ENCODE data around the gene DGKI.
"Not testable (repeated sequence)": the region's sequence is repeated elsewhere in the genome, so short reads cannot be mapped to it uniquely, and the experiment has no call there.

Gene DGKI

GRCh38 chr7:137839903-137840779 is 6.6 kb downstream of the DGKI start:
- H3K27ac ChIP-seq, result no peak overlapping the region
- DNase-seq (ENCODE audit: low read depth, low spot score), result no peak

GRCh38 chr7:137838706-137839315 is 8.0 kb downstream of the DGKI start:
- DNase-seq (ENCODE audit: low read depth, low spot score), result no peak
- no peak overlapping the region for H3K27ac ChIP-seq

- no peak overlapping the region for H3K27ac ChIP-seq
- no peak for DNase-seq (ENCODE audit: low read depth, low spot score)
Measured at GRCh38 chr7:137836541-137836940, 10.2 kb downstream of the DGKI start.

DNA sequence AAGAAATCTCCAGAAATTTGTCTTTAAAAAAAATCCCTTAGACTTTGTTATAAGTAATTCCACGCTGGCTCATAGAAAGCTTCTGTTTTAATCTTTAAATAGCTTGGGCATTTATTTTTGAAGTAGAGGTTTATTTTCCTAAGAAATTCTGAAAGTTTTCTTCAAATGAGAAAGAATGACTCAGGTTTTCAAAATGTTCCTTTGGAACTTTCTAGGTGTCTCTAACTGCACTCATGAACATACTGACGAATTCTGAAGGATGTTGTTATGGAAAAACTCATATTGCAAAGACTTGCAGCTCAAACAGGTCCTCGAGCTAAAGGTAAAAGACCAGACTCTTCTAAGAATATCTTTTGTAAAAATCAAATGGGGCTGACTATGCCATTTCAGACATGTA is 10.7 kb downstream of the DGKI start:
- DNase-seq (ENCODE audit: low read depth, low spot score), result no peak
- H3K27ac ChIP-seq, result no peak overlapping the region

GRCh38 chr7:137835486-137836112 is 11.2 kb downstream of the DGKI start:
- no peak for DNase-seq (ENCODE audit: low read depth, low spot score)
- no peak overlapping the region for H3K27ac ChIP-seq

DNA sequence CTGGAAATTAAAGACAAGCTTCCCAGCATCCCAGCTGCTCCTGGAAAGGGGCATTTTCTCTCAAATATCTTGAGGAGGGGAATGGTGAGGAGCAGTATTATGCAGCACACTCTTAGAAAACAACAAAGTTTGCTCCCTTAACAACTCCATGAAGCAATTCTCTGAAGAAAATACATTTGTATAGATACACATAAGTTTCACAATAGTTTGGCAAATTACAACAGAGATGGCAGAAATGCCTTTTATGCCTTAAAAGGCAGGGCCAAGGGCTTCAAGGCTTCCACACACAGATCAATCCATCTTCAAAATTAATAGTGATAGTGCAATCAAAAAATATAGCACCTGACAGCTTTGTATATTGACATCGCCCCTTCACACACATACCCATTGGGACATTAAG is 12.2 kb downstream of the DGKI start:
- DNase-seq (ENCODE audit: low read depth, low spot score), result no peak
- no peak overlapping the region for H3K27ac ChIP-seq

DNA sequence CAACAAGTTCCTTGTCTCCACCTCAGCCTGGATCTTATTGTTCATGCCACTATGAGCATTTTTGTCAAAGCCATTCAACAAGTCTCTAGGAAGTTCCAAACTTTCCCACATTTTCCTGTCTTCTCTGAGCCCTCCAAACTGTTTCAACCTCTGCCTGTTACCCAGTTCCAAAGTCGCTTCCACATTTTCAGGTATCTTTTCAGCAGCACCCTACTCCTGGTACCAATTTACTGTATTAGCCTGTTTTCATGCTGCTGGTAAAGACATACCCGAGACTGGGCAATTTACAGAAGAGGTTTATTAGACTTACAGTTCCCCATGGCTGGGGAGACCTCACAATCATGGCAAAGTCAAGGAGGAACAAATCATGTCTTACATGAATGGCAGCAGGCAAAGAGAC is 13.8 kb downstream of the DGKI start:
- H3K27ac ChIP-seq; DNase-seq (ENCODE audit: low read depth, low spot score): not testable (repeated sequence)

GRCh38 chr7:137832382-137832781 is 14.4 kb downstream of the DGKI start:
- DNase-seq (ENCODE audit: low read depth, low spot score), result no peak
- no peak overlapping the region for H3K27ac ChIP-seq

DNA sequence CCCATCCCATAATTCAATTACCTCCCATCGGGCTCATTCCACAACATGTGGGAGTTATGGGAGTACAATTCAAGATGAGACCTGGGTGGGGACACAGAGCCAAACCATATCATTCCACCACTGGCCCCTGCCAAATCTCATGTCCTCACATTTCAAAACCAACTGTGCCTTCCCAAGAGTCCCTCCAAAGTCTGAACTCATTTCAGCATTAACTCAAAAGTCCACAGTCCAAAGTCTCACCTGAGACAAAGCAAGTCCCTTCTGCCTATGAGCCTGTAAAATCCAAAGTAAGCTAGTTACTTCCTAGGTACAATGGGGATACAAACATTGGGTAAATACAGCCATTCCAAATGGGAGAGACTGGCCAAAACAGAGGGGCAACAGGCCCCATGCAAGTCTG is 15.2 kb downstream of the DGKI start:
- DNase-seq (ENCODE audit: low read depth, low spot score); H3K27ac ChIP-seq: not testable (repeated sequence)

GRCh38 chr7:137829337-137829992 is 17.3 kb downstream of the DGKI start:
- DNase-seq (ENCODE audit: low read depth, low spot score), result no peak
- H3K27ac ChIP-seq, result no peak overlapping the region

- no peak overlapping the region for H3K27ac ChIP-seq
- no peak for DNase-seq (ENCODE audit: low read depth, low spot score)
Measured at GRCh38 chr7:137828456-137828855, 18.3 kb downstream of the DGKI start.

- no peak for DNase-seq (ENCODE audit: low read depth, low spot score)
- H3K27ac ChIP-seq, result no peak overlapping the region
Measured at GRCh38 chr7:137825489-137825888, 21.3 kb downstream of the DGKI start.

DNA sequence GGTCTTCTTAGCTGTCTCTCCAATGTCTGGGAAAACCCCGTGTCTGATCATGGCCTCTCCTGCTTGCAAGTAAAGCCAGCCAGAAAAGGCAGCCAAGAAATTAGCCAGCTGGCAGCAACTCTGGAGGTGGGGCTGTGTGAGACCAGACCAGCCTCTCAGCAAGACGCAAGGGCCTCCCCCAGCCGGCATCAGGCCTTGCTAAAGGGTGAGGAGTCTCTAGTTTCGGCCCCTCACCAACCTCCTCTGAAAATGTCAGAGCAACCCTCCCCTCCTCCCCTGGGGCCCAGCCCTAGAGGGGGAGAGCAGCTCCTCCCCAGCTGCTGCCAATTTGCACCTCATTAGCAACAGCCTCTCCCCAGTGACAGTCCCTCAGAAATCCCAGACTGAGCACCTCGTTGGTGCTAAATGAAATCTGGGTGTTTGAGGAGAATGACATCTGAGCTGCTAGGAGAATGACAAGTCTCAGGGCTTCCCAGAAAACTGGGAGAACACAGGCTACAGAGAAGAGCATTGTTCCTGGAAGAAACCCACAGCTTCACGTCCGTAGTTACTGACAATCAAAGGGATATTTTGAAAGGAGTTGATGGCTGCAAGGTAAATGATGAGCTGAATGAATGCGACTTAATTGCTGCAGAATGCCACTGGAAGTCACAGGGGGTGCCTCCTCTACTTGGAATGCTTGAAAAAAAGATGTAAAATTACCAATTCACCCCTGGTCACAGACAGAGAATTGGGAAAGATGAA is 25.9 kb downstream of the DGKI start:
- H3K27ac ChIP-seq, result no peak overlapping the region
- no peak for DNase-seq (ENCODE audit: low read depth, low spot score)

DNA sequence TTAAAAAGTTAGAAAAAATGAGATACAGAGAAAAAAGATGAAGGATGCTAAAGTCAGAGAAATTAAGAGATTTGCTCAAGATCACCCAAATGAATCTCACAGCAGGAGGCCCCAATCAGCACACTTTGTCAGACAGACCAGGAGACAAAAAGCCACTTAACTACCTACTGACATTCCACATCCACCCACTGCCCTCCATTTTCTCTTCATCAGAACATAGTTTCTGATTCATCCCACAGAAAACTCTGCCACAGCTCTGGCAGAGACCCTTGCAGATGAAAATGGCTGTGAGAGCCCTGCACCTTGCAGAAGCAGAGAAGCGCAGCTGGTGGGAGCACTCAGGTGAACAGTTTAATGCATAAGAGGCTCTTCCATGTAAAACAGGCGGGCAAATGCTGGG is 26.6 kb downstream of the DGKI start:
- H3K27ac ChIP-seq, result no peak overlapping the region
- DNase-seq (ENCODE audit: low read depth, low spot score), result no peak

DNA sequence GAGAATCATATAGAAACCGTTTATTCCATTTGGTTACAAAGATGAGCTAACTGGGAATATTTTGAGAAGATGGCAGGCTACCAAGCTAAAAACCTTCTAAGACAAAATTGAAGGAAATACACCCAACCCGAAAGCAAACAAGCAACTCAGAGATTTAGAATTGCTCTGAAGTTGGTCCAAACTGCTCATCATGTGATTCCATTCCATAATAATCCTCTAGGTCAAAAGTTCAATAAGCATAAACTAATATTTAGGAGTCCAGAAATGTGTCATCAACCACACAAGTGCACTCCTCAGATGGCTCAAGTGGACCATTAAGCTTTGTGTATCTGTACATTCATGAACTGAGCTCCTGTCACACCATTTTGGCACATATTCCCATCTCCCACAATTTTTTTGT is 28.7 kb downstream of the DGKI start:
- no peak overlapping the region for H3K27ac ChIP-seq
- DNase-seq (ENCODE audit: low read depth, low spot score), result no peak

DNA sequence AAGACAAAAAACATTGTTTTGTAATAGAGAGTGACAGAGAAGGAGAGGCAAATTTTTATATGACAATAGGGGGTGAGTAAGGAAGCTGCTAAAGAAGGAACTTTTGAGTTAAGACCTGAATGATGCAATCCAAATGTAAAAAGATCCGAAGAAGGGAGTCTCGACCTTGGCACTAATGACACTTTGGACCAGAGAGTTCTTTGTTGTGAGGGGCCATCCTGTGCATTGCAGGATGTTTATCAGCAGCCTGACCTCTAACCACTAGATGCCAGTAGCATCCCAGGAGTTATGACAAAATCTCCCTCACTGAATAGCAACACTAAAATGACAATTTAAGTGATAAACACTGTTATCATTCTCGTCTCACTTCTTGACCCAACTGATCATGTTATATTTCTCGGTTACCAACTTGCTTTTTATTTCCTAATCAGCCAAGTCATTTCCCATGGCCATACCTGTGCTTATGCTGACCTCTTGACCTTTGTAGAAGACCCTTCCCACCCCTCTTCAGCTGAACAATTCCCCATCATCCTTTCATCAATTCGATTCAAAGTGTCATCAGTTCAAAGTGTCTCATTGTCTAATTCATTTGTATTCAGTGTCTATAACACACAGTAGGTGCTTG is 30.0 kb downstream of the DGKI start:
- DNase-seq (ENCODE audit: low read depth, low spot score), result no peak
- no peak overlapping the region for H3K27ac ChIP-seq

DNA sequence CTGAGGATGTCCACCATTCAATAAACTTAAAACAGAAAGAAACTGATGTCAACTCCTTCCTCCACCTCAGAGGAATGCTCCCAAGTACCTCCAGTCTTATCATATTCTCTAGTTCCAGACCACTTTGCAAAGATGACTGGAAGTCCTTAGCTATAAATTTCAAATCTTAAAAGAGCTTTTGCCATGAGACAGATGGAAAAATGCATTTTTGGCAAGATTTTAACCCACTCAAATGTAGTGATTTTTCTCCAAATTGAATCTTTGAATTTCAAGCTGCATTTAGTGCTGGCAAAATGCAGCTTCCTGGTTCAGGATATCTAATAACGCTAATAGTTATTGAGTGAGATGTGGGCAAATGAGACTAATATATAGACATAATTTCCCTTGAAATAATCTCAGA is 33.2 kb downstream of the DGKI start:
- DNase-seq (ENCODE audit: low read depth, low spot score), result no peak
- no peak overlapping the region for H3K27ac ChIP-seq

GRCh38 chr7:137810248-137810647 is 36.5 kb downstream of the DGKI start:
- DNase-seq (ENCODE audit: low read depth, low spot score), result no peak
- H3K27ac ChIP-seq, result no peak overlapping the region

DNA sequence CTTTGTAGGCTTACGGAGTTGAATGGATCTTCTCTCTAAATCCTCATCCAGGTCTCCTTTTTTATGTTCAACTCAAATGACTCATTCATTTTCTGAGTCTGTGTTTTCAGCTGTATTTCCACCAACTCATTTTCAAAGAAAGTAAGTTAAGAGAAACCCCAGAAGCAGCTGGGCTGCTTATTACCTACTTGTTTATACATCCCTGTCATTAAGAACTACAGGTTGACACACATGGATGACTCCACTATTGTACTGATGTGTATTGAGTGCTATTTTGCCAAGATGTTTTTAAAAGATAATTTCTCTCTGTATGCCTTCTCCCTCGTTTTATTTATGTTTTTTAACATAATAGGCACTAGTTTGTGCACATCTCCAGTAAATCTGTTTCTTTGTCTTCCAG is 41.9 kb downstream of the DGKI start:
- no peak for DNase-seq (ENCODE audit: low read depth, low spot score)
- no peak overlapping the region for H3K27ac ChIP-seq

GRCh38 chr7:137801491-137801890 is 45.3 kb downstream of the DGKI start:
- H3K27ac ChIP-seq, result no peak overlapping the region
- DNase-seq (ENCODE audit: low read depth, low spot score), result no peak
